Measurements from ENCODE around the gene IRF2. TPM values are rescaled to one million over a fixed set of nuclear protein-coding genes. Genes with fewer than 3 reads are reported as not detected.

The IRF2 gene
- polyA plus RNA-seq, 1 donor (not counting 4 experiments of a cell fraction or from before 2014, with no cell fraction given): 23.8 TPM

- Histone ChIP-seq H3K79me2 (ENCODE audit: control insufficient read depth, insufficient read depth, low read length) (peaks cover 44% of the 10 kb centered on the region), H3K4me2 (ENCODE audit: control insufficient read depth, extremely low read depth, insufficient read depth, low read depth, low read length) (no peak overlapping the region), H2AFZ (ENCODE audit: control insufficient read depth, low read length) (no peak overlapping the region), H4K20me1 (ENCODE audit: control insufficient read depth, extremely low read depth, insufficient read depth, low read length) (no peaks in the 10 kb centered on the region), H3K4me3 (ENCODE audit: control insufficient read depth in 2 of 3, extremely low read depth in 1 of 3, insufficient read depth in 2 of 3, low read depth in 1 of 3, low read length in 3 of 3) (no peak overlapping the region), H3K27me3 (ENCODE audit: control insufficient read depth, extremely low read depth, insufficient read depth, low read length) (no peaks in the 10 kb centered on the region), H3K27ac (ENCODE audit: control insufficient read depth, insufficient read depth, low read length) (no peak overlapping the region), H3K36me3 (ENCODE audit: control insufficient read depth in 2 of 2, extremely low read depth in 1 of 2, insufficient read depth in 2 of 2, low read length in 2 of 2) (peaks cover 0 to 1% of the 10 kb centered on the region in 2 experiments), H3K4me1 (ENCODE audit: control insufficient read depth, extremely low read depth, insufficient read depth, low read length) (no peaks in the 10 kb centered on the region), H3K9me3 (ENCODE audit: control insufficient read depth, low read depth, low read length) (no peaks in the 10 kb centered on the region), H3K9me1 (ENCODE audit: control insufficient read depth, extremely low read depth, insufficient read depth, low read length) (peaks cover 2% of the 10 kb centered on the region), H3K9ac (ENCODE audit: control insufficient read depth, extremely low read depth, insufficient read depth, low read length) (no peak overlapping the region)
- no peak for TF ChIP-seq EZH2 (IDR thresholded peaks at IDR 0.05; ENCODE audit: low read length)
- TF ChIP-seq, protein P1, sequence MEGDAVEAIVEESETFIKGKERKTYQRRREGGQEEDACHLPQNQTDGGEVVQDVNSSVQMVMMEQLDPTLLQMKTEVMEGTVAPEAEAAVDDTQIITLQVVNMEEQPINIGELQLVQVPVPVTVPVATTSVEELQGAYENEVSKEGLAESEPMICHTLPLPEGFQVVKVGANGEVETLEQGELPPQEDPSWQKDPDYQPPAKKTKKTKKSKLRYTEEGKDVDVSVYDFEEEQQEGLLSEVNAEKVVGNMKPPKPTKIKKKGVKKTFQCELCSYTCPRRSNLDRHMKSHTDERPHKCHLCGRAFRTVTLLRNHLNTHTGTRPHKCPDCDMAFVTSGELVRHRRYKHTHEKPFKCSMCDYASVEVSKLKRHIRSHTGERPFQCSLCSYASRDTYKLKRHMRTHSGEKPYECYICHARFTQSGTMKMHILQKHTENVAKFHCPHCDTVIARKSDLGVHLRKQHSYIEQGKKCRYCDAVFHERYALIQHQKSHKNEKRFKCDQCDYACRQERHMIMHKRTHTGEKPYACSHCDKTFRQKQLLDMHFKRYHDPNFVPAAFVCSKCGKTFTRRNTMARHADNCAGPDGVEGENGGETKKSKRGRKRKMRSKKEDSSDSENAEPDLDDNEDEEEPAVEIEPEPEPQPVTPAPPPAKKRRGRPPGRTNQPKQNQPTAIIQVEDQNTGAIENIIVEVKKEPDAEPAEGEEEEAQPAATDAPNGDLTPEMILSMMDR (optimal IDR thresholded peaks at IDR 0.05 in 1 of 3, IDR thresholded peaks at IDR 0.05 in 1 of 3, conservative IDR thresholded peaks at IDR 0.05 in 1 of 3; ENCODE audit: extremely low read depth in 1 of 3, insufficient read depth in 2 of 3, low read length in 3 of 3): no peak
- no peak for FAIRE-seq
- dilution Hi-C loops (cut with MboI; ENCODE audit: extremely low pct_ligation_motif_present, low sequenced_read_pairs): no loop called here
- no peak for DNase-seq (ENCODE audit: low read depth, low spot score)
Measured at GRCh38 chr4:184434501-184435066, 39.8 kb downstream of the IRF2 start.

GRCh38 chr4:184434021-184434420, 40.3 kb downstream of the IRF2 start:
- no peak for FAIRE-seq

More at GRCh38 chr4:184434021-184434420, 40.3 kb downstream of the IRF2 start:
- H3K4me3 ChIP-seq (ENCODE audit: control insufficient read depth in 2 of 3, extremely low read depth in 1 of 3, insufficient read depth in 2 of 3, low read depth in 1 of 3, low read length in 3 of 3): no peak overlapping the region
- peaks cover 0 to 1% of the 10 kb centered on the region in 2 experiments for H3K36me3 ChIP-seq (ENCODE audit: control insufficient read depth in 2 of 2, extremely low read depth in 1 of 2, insufficient read depth in 2 of 2, low read length in 2 of 2)
- no peak overlapping the region for H3K27ac ChIP-seq (ENCODE audit: control insufficient read depth, insufficient read depth, low read length)
- H3K9ac ChIP-seq (ENCODE audit: control insufficient read depth, extremely low read depth, insufficient read depth, low read length): no peak overlapping the region
- peaks cover 2% of the 10 kb centered on the region for H3K9me1 ChIP-seq (ENCODE audit: control insufficient read depth, extremely low read depth, insufficient read depth, low read length)
- H3K4me1 ChIP-seq (ENCODE audit: control insufficient read depth, extremely low read depth, insufficient read depth, low read length): no peaks in the 10 kb centered on the region
- DNase-seq (ENCODE audit: low read depth, low spot score): no peak
- H3K27me3 ChIP-seq (ENCODE audit: control insufficient read depth, extremely low read depth, insufficient read depth, low read length): no peaks in the 10 kb centered on the region
- H3K4me2 ChIP-seq (ENCODE audit: control insufficient read depth, extremely low read depth, insufficient read depth, low read depth, low read length): no peak overlapping the region
- dilution Hi-C loops (cut with MboI; ENCODE audit: extremely low pct_ligation_motif_present, low sequenced_read_pairs): no loop called here
- no peak for TF ChIP-seq EZH2 (IDR thresholded peaks at IDR 0.05; ENCODE audit: low read length)
- TF ChIP-seq, protein P1 (optimal IDR thresholded peaks at IDR 0.05 in 1 of 3, IDR thresholded peaks at IDR 0.05 in 1 of 3, conservative IDR thresholded peaks at IDR 0.05 in 1 of 3; ENCODE audit: extremely low read depth in 1 of 3, insufficient read depth in 2 of 3, low read length in 3 of 3): no peak
- no peaks in the 10 kb centered on the region for H3K9me3 ChIP-seq (ENCODE audit: control insufficient read depth, low read depth, low read length)
- no peaks in the 10 kb centered on the region for H4K20me1 ChIP-seq (ENCODE audit: control insufficient read depth, extremely low read depth, insufficient read depth, low read length)
- peaks cover 42% of the 10 kb centered on the region for H3K79me2 ChIP-seq (ENCODE audit: control insufficient read depth, insufficient read depth, low read length)
- no peak overlapping the region for H2AFZ ChIP-seq (ENCODE audit: control insufficient read depth, low read length)
